HG03575 (cell line): ENCODE results near the gene PDPK1.

Experiments used
- ATAC-seq: cut with Tn5 transposase; IDR thresholded peaks from one replicate; pipeline ENCODE4 v1.9.1; 2021; ENCODE audit not compliant: unreplicated experiment, insufficient number of reproducible peaks, low FRiP score; ENCODE audit errors: extremely low read depth

The PDPK1 gene

GRCh38 chr16:2519711-2520080 is 18.1 kb upstream of the PDPK1 start:
- no peak for ATAC-seq

DNA sequence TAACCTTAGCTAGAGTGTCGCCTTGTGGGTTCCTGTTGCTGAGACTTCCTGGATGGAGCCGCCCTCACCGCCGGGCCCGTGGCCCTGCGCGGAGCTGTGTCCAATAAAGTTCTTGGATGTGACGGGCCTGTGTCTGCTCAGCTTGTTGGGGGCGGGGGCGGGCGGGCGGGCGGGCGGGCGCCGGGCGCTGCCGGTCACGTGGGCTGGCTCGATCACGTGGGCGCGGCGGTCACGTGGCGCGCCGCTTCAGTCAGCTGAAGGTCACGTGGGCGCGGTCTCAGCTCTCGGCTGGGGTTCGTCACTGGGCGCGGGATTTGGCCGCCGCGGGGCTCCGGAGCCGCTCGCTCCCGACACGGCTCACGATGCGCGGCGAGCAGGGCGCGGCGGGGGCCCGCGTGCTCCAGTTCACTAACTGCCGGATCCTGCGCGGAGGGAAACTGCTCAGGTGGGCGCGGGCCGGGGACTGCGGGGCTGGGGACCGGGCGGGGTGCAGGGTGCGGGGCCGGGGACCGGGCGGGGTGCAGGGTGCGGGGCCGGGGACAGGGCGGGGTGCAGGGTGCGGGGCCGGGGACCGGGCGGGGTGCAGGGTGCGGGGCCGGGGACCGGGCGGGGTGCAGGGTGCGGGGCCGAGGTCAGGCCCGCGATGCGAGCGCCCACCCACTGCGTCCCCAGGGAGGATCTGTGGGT is 17.6 kb upstream of the PDPK1 start, which contains the start of gene AMDHD2:
TSS of gene AMDHD2 (plus strand) at position 275 of the 687 bp plus-strand sequence. CDS start at position 363, 88 bp downstream.
- ATAC-seq, result no peak

DNA sequence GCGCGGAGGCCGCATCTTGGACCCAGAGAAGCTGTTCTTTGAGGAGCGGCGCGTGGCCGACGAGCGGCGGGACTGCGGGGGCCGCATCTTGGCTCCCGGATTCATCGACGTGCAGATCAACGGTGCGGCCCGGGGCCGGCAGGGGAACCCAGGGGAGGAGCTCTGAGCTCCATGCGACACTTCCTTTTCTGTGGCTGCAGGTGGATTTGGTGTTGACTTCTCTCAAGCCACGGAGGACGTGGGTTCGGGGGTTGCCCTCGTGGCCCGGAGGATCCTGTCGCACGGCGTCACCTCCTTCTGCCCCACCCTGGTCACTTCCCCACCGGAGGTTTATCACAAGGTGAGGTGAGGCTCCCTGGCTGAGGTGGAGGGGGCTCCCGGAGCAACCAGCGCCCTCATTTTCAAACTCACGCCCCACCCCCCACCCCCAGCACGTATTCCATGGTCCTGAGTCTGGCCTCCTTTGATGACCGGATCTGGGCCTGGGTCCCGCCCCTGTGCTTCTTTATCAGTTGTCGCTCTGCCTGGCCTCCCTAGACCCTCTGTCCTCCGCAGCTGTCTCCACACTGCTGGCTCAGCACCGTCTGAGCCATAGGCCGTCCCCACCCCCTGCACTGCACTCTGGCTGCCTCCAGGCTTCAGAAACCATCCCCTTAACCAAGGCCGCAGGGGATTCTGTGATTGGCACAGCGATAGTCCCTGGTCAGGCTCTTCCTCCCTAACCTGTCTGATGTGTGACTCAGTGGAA is 16.9 kb upstream of the PDPK1 start:
- no peak for ATAC-seq

DNA sequence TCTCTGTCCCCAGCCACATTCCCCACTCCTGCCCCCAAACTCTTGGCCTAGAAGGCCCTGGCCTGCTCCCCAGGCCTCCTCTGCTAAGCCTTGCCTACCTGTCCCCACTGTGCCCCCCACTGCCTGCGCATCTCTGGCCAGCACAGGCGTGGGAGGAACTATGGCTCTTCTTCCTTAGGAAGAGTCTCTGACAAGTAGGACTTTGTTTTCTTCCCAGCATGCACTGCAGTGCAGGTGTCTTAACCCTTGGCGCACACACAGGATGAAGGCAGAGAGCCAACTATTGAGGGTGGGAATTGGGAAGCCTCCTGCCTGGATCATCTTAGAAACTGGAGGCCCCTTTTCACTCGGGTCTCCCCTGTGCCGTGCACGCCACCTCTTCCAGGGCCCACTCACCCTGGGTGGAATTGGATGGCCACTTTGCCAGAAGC is 14.0 kb upstream of the PDPK1 start:
- no peak for ATAC-seq

DNA sequence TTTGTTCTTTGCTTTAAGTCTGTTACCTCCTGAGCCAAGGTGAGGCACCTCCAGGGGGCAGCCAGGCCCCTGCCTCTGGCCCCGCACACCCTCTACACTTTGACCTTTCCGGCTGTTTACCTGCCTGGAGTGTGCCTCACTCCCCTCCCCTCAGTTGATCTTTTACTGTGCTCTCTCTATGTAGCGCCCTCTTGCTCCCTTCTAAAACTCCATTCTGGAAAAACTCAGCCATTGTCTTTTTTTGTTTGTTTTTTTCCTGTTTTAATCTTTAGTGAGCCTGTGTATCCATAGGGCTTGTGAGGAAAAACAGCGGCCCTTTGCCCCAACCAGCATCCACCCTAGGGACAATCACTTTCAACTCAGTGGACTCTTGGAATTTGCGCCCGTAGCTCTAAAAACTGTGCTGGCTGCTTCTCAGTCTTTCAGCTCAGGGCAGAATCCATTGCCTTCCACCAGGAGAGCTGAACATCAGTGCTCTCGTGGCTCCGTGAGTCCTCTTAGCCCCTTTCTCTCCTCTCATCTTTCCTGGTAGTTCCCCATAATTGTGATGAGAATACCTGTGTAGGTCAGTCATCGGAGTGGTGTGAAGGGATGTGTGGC is 13.4 kb upstream of the PDPK1 start:
- no peak for ATAC-seq

DNA sequence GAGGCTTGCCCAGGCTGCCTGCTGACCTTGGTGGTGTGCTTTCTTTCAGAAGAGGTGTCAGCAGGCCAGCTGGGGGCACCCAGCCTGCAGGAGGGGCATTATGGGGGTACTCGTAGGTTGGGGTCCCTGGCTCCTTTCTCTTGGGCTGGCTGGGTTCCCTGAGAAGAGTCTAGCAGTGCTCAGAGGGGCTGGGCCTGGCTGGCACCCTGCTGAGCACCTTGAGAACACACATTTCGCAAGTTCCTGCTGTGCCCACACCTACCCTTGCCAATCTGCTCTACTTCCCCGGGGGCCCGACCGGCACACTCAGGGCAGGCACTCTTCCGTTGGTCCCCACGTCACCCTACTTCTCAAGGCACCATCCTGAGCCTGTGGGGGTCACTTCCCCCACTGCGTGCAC is 11.7 kb upstream of the PDPK1 start:
- ATAC-seq, result no peak

- no peak for ATAC-seq
Observed at GRCh38 chr16:2527071-2527783, 10.6 kb upstream of the PDPK1 start.

- ATAC-seq, result no peak
Observed at GRCh38 chr16:2527784-2528100, 10.1 kb upstream of the PDPK1 start.

- no peak for ATAC-seq
Observed at GRCh38 chr16:2528161-2529060, 9.4 kb upstream of the PDPK1 start.

DNA sequence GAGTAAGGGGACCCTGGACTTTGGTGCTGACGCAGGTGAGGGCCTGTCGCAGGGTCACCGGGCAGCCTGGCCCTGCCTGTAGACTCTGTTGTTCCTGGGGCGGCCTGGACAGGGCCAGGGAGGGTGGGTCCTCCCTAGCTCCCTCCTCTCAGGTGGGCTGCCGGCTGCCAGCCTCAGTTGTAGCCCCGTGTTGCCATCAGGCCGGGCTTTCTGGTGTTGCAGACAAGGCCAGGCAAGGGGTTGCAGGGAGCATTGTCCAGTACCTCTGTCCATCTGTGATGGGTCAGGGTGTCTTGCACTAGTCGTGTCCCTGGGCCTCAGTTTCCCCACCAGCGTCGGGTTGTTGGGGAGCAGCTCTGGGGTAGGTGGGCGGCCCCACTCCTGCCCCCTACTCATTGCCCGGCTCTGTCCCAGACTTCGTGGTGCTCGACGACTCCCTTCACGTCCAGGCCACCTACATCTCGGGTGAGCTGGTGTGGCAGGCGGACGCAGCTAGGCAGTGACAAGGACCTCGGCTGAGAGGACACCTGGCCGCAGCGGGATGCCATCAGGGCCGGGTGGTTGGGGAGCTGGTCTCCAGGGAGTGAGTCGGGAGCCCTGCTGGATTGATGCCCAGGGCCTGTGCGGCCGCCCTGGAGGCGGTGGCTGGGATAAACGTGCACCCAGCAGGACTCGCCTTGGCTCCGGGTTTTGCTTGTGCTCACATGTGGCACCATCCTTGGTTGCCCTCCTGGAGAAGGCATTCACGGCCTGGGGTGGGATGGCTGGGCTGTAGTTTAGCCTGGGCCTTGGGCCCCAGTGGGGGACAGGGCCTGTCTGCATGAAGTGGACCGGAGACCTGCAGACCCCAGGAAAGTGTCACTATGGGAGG is 8.5 kb upstream of the PDPK1 start:
- no peak for ATAC-seq

DNA sequence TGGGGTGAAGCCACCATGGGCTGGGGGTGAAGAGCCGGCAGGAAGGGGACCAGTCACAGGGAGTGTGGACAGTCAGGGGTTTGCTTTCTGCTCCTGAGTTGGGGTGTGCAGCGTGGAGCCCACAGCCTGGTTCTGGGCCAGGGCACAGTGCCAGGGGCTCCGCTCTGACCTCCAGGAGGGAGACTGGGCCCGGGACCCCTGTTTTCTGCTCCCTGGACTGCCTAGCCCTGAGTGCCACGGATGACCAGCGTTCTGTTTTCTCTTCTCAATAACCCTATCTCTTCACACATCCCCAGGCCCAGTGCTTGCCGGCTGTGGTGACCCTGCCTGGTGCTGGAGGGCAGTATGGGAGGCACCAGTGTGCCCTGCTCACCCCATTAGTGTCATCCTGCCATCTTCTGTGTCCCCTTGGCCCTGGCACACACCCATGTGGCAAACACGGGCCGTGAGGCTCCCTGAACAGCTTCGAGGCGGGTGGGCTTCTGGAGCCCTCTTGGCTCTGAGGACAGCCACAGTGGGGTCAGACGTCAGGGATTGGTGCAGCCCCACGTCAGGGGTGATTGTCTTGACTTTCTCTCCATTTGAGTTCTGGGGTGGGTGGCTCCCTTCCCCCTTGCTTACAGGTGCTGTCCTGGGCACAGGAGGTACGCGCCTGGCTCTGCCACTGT is 7.7 kb upstream of the PDPK1 start:
- no peak for ATAC-seq

DNA sequence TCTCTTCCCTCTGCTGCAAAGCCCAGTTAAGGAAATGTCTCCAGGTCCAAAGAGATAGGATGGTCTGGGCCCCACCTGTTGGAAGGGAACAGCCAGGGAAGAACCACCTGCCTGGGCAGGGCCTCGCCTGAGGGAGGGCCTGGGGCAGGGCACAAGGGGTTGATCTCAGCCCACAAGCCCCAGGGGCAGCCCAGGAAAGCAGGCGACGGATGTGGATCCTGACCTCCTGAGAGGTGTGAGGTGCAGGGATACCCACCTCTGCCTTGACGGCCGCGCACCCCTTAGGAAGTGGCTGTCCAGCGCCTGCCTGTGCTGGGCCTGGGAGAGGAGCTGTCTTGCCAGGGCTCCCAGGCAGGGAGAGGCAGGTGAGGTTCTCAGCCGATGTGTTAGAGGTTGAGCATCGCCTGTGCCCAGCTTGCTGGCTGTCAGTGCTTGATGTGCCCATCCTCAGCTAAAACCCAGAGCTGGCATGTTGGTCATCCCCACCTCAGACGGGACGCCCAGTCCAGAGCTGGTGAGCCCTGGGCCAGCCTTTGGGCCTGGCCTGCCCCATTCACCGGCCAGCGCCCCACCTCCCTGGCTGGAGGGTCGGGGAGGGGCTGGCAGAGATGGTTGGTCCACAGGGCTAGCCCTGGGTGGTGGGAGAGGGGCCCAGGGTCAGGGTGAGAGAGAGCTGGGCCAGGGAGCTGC is 7.0 kb upstream of the PDPK1 start:
- no peak for ATAC-seq

DNA sequence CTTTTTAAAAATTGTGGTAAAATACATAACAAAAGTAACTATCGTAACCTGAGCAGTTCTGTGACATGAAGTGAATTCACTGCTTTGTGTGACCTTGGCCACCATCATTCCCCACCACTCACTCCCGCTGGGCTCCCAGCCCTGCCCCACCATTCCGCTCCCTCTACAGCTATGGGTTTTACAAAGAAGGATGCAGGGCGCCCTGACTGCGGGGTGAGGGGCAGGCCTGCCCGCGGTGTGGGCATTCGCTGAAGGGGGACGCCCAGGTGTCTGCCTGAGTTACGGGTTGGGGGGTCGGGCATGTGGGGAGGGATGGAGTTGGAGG is 6.5 kb upstream of the PDPK1 start, which contains the start of gene CEMP1:
TSS of gene CEMP1 (minus strand) at position 38 of the 325 bp plus-strand sequence. CDS start 335 bp downstream, outside the sequence.
- no peak for ATAC-seq

GRCh38 chr16:2531696-2532493 is 5.9 kb upstream of the PDPK1 start:
- ATAC-seq, result no peak

- no peak for ATAC-seq
Observed at GRCh38 chr16:2532494-2533141, 5.2 kb upstream of the PDPK1 start.
